Naive thymus-derived CD8-positive, alpha-beta T cell (primary cell): ENCODE results near the gene TTC9B. TPM values are rescaled to one million over a fixed set of nuclear protein-coding genes. Genes with fewer than 3 reads are reported as not detected.
"Not testable (repeated sequence)": the region's sequence is repeated elsewhere in the genome, so short reads cannot be mapped to it uniquely, and the experiment has no call there.

Source experiments
- ATAC-seq, 2 donors: fragments of 150-1000 bp; cut with Tn5 transposase in 1 of 2; sonication (Bioruptor Pico), chemical (Tn5 transposase) in 1 of 2; 1 replicate in 1 of 2; 2 replicates in 1 of 2; pipeline ENCODE4 v1.10.0; 2021; ENCODE audit warnings: mild to moderate bottlenecking in 2 of 2, moderate library complexity in 2 of 2
- POLR2A ChIA-PET: fragments of 350-600 bp; sonication (Branson Sonifier 250); formaldehyde crosslinking; loops from one replicate; lab custom pipeline; 2021; ENCODE audit warnings: antibody characterized with exemption; lab: Charles Lee
- DNase-seq, 10 donors: peaks; one replicate each; pipeline versions ENCODE4 v3.0.0 to v3.0.0-alpha.2; 2020 to 2022
- H3K27ac Mint-ChIP-seq, 10 donors: one replicate each; pipeline ENCODE4 v1.8.0; 2020 to 2022; ENCODE audit warnings: mild to moderate bottlenecking in 10 of 10, mixed read lengths in 10 of 10, moderate library complexity in 4 of 10, inconsistent platforms in 1 of 10
- H3K27me3 Mint-ChIP-seq, 5 donors: one replicate each; pipeline ENCODE4 v1.8.0; 2021 to 2022; ENCODE audit warnings: mixed read lengths in 5 of 5
- H3K36me3 Mint-ChIP-seq, 3 donors: one replicate each; pipeline ENCODE4 v1.8.0; 2020 to 2022; ENCODE audit warnings: mixed read lengths in 3 of 3, mild to moderate bottlenecking in 2 of 3, inconsistent platforms in 1 of 3
- H3K4me1 Mint-ChIP-seq, 4 donors: one replicate each; pipeline ENCODE4 v1.8.0; 2021 to 2022; ENCODE audit warnings: mixed read lengths in 4 of 4
- H3K4me3 Mint-ChIP-seq, 10 donors: one replicate each; pipeline ENCODE4 v1.8.0; 2020 to 2022; ENCODE audit warnings: mild to moderate bottlenecking in 10 of 10, mixed read lengths in 10 of 10, moderate library complexity in 6 of 10, inconsistent platforms in 1 of 10
- H3K9me3 Mint-ChIP-seq, 9 donors: one replicate each; pipeline ENCODE4 v1.8.0; 2020 to 2022; ENCODE audit warnings: mixed read lengths in 9 of 9, mild to moderate bottlenecking in 3 of 9, inconsistent platforms in 1 of 9, moderate library complexity in 1 of 9
- polyA plus RNA-seq, 3 donors: library from polyadenylated mRNA; unstranded; fragments of 300-500 nt; fragmentation: Illumina TruSeq; gene quantifications; one replicate each; pipeline ENCODE4 v1.2.3, GENCODE V29; 2021
- total RNA-seq, 8 experiments: library from RNA in 2 of 8; stranded (reverse) in 2 of 8; gene quantifications; one replicate each; pipeline ENCODE4 v1.2.3 and lab custom pipeline; 2021 to 2026

The TTC9B gene
- total and polyA plus RNA-seq, 5 experiments from 2014 or later = not detected

DNA sequence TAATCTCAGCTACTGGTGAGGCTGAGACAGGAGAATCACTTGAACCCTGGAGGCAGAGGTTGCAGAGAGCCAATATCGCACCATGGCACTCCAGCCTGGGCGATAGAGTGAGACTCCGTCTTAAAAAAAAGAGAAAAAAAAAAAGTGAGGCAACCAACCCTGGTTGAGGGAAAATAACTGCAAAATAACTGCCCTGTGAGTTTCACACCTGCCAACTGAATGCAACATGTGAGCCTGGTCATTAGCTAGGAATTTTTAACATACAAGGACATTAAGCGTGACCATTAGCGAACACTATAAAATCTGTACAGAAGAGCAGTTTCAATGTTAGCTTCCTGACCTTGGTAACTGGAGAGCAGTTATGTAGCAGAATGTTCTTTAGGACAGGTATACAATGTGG is 10.7 kb upstream of the TTC9B start:
- POLR2A ChIA-PET = interaction anchor here (1.3 kb wide), 1 partner anchor 49 kb away, joined by 3 read pairs; no protein-coding TSS in a partner anchor
- Mint-ChIP-seq H3K27me3 (peaks cover 8 to 28% (median 19%) of the 10 kb centered on the region in 5 donors), H3K27ac (no peak overlapping the region)

DNA sequence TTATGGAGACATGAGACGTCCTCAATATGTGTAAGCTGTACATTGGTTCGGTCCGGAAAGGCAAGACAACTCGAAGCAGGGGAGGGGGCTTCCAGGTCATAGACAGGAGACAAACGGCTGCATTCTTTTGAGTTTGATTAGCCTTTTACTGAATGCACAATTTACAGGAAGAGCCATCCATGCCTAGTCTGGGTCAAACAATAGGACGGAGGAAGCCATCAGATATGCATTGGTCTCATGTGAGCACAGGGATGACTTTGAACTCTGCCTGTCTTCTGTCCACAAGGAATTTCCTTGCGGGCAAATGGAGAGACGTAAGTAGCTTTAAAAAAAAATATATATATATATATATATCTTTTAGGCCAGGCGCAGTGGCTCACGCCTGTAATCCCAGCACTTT is 10.2 kb upstream of the TTC9B start:
- POLR2A ChIA-PET = interaction anchor here (1.3 kb wide), 1 partner anchor 50 kb away, joined by 3 read pairs; no protein-coding TSS in a partner anchor
- Mint-ChIP-seq H3K27ac (peak overlapping the region in 1 of 10 donors; percentile 85), H3K4me3 (no peak overlapping the region), H3K27me3 (peaks cover 8 to 28% (median 19%) of the 10 kb centered on the region in 5 donors), H3K4me1 (peaks cover 21 to 43% (median 35%) of the 10 kb centered on the region in 4 donors), H3K36me3 (peaks cover 0 to 6% (median 6%) of the 10 kb centered on the region in 3 donors), H3K9me3 (peaks cover 0 to 4% (median 0%) of the 10 kb centered on the region in 9 donors)
- no peak for DNase-seq
- ATAC-seq = no peak

More for the DNA sequence above, 10.7 kb upstream of the TTC9B start:
- no peak for DNase-seq
- ATAC-seq = no peak
- Mint-ChIP-seq H3K9me3 (peaks cover 0 to 4% (median 0%) of the 10 kb centered on the region in 9 donors), H3K4me1 (peaks cover 21 to 41% (median 33%) of the 10 kb centered on the region in 4 donors), H3K36me3 (peaks cover 0 to 8% (median 6%) of the 10 kb centered on the region in 3 donors), H3K4me3 (no peak overlapping the region)

GRCh38 chr19:40225440-40226305 is 7.5 kb upstream of the TTC9B start:
- peak overlapping the region; percentile 25 to 77 (median 66) for H3K4me3 Mint-ChIP-seq
- H3K4me1 Mint-ChIP-seq = peaks cover 22 to 48% (median 41%) of the 10 kb centered on the region in 4 donors
- POLR2A ChIA-PET = interaction anchor here (0.6 kb wide), 1 partner anchor 177 kb away, joined by 3 read pairs; no protein-coding TSS in a partner anchor
- peak overlapping the region in 5 of 10 donors; percentile 6 to 72 (median 52) for H3K27ac Mint-ChIP-seq
- H3K9me3 Mint-ChIP-seq = peaks cover 0 to 4% (median 0%) of the 10 kb centered on the region in 9 donors
- ATAC-seq (no peak), DNase-seq (no peak)
- H3K36me3 Mint-ChIP-seq = peaks cover 0 to 6% (median 6%) of the 10 kb centered on the region in 3 donors
- H3K27me3 Mint-ChIP-seq = peaks cover 12 to 40% (median 27%) of the 10 kb centered on the region in 5 donors

DNA sequence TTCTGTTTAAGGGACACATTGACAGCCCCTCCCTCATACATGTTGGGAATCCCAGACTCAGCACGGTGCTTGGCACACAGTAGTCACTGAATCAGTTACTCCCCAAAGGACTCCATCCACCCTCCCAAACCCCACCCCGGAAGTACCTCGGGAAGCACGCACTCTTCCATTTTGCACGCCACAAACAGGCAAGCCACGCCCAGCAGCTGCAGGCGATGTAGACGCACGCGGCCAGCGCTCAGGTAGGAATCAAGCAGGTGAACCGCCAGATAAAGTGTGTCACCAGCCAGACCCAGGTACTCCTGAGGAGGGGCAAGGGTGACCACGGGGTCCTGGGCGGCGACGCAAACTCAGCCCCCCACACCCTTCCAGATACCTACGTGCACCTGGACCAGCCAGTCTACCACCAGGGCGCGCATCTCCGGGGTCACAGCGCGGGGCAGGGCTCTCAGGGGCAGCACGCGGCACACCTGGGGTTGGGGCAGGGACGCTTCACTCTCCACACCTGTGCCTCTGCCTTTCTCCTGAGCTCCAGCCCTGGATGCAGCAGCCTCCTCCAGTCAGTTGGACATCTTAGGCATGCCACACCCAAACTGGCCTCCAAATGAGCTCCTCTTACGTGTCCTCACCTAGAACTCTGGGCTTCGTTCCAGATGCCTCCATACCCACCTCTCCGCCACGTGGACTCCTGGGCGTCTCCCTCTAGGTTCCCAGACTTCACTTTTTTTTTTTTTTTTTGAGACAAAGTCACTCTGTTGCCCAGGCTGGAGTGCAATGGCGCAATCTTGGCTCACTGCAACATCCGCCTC is 6.4 kb upstream of the TTC9B start:
- no peak for DNase-seq
- Mint-ChIP-seq H3K4me1 (peaks cover 22 to 40% (median 35%) of the 10 kb centered on the region in 4 donors), H3K9me3 (peaks cover 0 to 4% (median 0%) of the 10 kb centered on the region in 9 donors), H3K27ac (no peak overlapping the region), H3K27me3 (peaks cover 19 to 50% (median 34%) of the 10 kb centered on the region in 5 donors), H3K36me3 (peaks cover 0 to 6% (median 6%) of the 10 kb centered on the region in 3 donors), H3K4me3 (peak overlapping the region in 5 of 10 donors; percentile 23 to 39 (median 31))
- no peak for ATAC-seq
- POLR2A ChIA-PET = no interaction called here

DNA sequence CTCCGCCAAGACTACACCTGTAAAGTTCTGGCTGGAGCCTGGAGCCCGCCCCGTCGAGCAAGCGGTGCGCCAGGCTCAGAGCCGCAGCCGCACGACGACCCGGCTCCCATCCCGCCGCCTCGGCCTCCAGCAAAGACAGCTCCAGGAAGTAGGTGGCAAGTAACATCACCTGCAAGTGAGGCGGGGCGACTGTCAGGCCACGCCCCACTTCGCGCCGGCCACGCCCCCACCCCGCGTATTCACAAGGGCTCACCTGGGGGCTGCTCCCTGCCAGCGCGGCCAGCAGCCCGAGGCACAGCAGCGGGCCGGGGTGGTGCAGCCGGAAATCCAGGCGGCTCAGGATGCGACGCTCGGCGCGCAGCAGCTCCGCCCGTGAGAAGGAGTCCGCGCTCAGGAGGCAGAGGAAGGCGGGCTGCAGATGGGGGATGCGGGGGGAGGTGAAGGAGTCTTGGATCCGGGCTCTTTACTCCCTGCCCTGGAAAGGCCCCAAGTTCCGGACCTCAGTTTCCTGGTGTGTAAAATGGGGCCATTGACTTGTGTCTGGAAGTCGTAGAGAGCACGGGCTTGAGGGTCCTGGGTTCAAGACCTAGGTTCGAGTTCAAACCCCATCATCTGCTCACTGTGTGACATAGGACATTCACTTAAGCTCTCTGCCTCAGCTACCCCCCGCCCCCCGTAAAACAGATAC is 5.1 kb upstream of the TTC9B start:
- POLR2A ChIA-PET = interaction anchor here (1.5 kb wide), 1 partner anchor 84 kb away, joined by 3 read pairs; no protein-coding TSS in a partner anchor
- peaks cover 0 to 6% (median 6%) of the 10 kb centered on the region in 3 donors for H3K36me3 Mint-ChIP-seq
- H3K27me3 Mint-ChIP-seq = peaks cover 23 to 61% (median 45%) of the 10 kb centered on the region in 5 donors
- peaks cover 0 to 4% (median 0%) of the 10 kb centered on the region in 9 donors for H3K9me3 Mint-ChIP-seq
- ATAC-seq (peak; percentile 27 to 51), DNase-seq (peak in 7 of 10 donors; percentile 28 to 61 (median 47))
- no peak overlapping the region for H3K27ac Mint-ChIP-seq
- H3K4me3 Mint-ChIP-seq = peak overlapping the region in 3 of 10 donors; percentile 14 to 54 (median 20)
- peaks cover 18 to 36% (median 29%) of the 10 kb centered on the region in 4 donors for H3K4me1 Mint-ChIP-seq

- POLR2A ChIA-PET = no interaction called here
- peak overlapping the region; percentile 5 to 72 (median 48) for H3K4me3 Mint-ChIP-seq
- peak; percentile 81 to 82 for ATAC-seq
- peaks cover 0 to 6% (median 6%) of the 10 kb centered on the region in 3 donors for H3K36me3 Mint-ChIP-seq
- peaks cover 18 to 31% (median 26%) of the 10 kb centered on the region in 4 donors for H3K4me1 Mint-ChIP-seq
- H3K9me3 Mint-ChIP-seq = peaks cover 0 to 4% (median 0%) of the 10 kb centered on the region in 9 donors
- H3K27me3 Mint-ChIP-seq = peaks cover 23 to 67% (median 44%) of the 10 kb centered on the region in 5 donors
- H3K27ac Mint-ChIP-seq = peak overlapping the region in 5 of 10 donors; percentile 5 to 87 (median 14)
- peak; percentile 59 to 86 (median 78) for DNase-seq
These were observed 3.9 kb upstream of the TTC9B start for GRCh38 chr19:40221858-40222619.

DNA sequence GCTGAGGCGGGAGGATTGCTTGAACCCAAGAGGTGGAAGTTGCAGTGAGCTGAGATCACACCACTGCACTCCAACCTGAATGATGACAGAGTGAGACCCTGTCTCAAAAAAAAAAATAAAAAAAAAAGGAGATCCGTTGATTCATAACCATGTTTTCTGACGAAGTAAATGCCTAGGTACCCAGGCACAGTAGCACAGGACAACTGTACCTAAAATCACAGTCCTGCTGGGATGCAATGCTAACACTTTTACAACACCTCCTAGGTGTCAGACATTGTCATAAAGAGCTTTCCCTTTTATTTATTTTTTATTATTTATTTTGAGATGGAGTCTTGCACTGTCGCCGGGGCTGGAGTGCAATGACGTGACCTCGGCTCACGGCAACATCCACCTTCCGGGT is 2.5 kb upstream of the TTC9B start:
- Mint-ChIP-seq H3K27ac (peak overlapping the region in 1 of 10 donors; percentile 60), H3K36me3 (peaks cover 0 to 4% (median 3%) of the 10 kb centered on the region in 3 donors), H3K9me3 (peaks cover 0 to 4% (median 0%) of the 10 kb centered on the region in 9 donors), H3K27me3 (peaks cover 27 to 75% (median 42%) of the 10 kb centered on the region in 5 donors), H3K4me3 (no peak overlapping the region), H3K4me1 (peaks cover 12 to 26% (median 22%) of the 10 kb centered on the region in 4 donors)
- POLR2A ChIA-PET = no interaction called here
- DNase-seq = no peak
- ATAC-seq = no peak

DNA sequence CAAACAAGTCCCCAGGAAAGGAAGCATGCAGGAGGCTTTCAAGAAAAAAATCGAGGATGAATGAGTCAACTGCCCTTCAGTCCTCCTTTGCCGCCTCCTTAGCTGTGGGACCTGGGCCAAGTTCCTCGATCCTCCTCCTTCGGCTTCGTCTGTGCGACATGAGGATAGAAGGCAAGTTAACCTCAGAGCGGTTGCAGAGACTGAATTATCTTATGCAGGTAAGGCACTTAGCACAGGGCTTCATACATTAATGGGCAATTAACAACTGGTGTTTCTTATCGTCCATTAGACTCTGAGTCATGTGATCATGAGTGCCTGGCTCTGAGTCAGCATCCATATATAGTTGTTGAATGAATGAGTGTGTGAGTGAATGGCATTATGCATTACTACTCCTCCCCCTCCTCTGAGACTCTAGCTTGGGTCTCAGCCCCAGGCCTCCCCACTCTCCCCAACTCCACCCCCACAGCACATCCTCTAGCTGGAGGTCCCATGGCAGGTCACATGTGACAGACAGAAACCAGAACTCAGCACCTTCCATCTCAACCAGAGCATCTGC is 1.6 kb upstream of the TTC9B start:
- no peak for DNase-seq
- Mint-ChIP-seq H3K27me3 (peaks cover 22 to 68% (median 36%) of the 10 kb centered on the region in 5 donors), H3K36me3 (no peaks in the 10 kb centered on the region), H3K4me1 (peaks cover 7 to 22% (median 15%) of the 10 kb centered on the region in 4 donors), H3K27ac (no peak overlapping the region), H3K4me3 (no peak overlapping the region), H3K9me3 (peaks cover 0 to 4% (median 0%) of the 10 kb centered on the region in 9 donors)
- POLR2A ChIA-PET = no interaction called here
- no peak for ATAC-seq

DNA sequence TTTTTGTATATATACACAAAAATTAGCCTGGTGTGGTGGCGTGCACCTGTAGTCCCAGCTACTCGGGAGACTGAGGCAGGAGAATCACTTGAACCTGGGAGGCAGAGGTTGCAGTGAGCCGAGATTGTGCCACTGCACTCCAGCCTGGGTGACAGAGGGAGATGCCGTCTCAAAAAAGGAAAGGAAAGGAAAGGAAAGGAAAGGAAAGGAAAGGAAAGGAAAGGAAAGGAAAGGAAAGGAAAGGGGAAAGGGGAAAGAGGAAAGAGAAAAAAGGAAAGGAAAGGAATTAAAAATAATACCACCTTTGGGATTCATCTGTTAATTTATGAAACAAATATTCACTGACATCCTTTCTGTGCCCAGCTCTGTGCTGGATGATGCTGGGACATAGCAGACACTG is 845 bp upstream of the TTC9B start:
- H3K27ac Mint-ChIP-seq, H3K4me3 Mint-ChIP-seq, H3K36me3 Mint-ChIP-seq, ATAC-seq, H3K9me3 Mint-ChIP-seq, DNase-seq: not testable (repeated sequence)
- POLR2A ChIA-PET = interaction anchor here (0.5 to 0.6 kb wide), 2 partner anchors 55 to 57 kb away, joined by 4 read pairs; no protein-coding TSS in a partner anchor
- Mint-ChIP-seq H3K4me1 (peaks cover 7 to 16% (median 14%) of the 10 kb centered on the region in 4 donors), H3K27me3 (peaks cover 22 to 60% (median 32%) of the 10 kb centered on the region in 5 donors)

DNA sequence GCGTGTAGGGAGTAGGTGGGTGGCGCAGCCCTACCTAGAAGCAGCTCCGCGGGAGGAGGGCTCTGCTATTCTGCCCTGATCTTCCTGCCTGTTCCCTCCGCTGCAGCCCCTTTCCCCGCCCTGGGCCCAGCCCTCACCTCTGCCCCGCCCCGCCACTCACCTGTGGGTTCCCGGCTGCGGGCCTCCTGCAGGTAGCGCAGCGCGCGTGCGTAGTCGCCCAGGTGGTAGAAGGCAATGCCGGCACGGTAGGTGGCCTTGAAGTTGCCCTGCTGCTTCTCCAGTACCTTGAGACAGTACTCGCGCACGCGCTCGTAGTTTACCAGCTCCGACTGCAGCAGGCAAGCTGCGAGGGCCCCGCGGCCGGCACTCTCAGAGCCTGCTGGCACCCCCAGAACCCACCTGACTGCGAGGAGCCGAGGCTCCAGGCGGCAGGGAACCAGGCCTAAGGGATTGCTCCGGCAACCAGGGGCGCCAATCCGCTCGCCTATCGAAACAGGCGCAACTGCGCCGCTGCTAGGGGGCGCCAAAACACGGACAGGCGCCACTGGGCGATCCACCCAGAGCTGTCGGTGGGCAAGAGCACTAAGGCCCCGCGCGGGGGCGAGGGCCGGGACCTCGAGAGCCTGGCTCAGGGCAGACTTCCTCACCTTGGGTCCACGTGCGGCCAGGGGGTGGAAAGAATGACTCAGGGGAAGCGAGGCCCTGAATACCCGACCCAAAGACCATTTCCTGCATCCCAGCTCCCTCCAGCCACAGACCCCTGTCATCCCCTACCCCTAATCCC is 965 bp downstream of the TTC9B start:
- H3K4me1 Mint-ChIP-seq = peaks cover 7 to 13% (median 11%) of the 10 kb centered on the region in 4 donors
- DNase-seq (no peak), ATAC-seq (no peak)
- H3K4me3 Mint-ChIP-seq = peak overlapping the region in 1 of 10 donors; percentile 59
- peaks cover 0 to 4% (median 0%) of the 10 kb centered on the region in 9 donors for H3K9me3 Mint-ChIP-seq
- peaks cover 0 to 2% (median 1%) of the 10 kb centered on the region in 3 donors for H3K36me3 Mint-ChIP-seq
- peaks cover 22 to 51% (median 32%) of the 10 kb centered on the region in 5 donors for H3K27me3 Mint-ChIP-seq
- H3K27ac Mint-ChIP-seq = no peak overlapping the region
- POLR2A ChIA-PET = interaction anchor here (0.6 to 1.0 kb wide), 2 partner anchors 74 to 310 kb away, joined by 3 to 4 read pairs; no protein-coding TSS in a partner anchor
